HUDEP-2 (cell line): ENCODE measurements around the gene MRPL49.
"Not testable (repeated sequence)": the region's sequence is repeated elsewhere in the genome, so short reads cannot be mapped to it uniquely, and the experiment has no call there.

Experiments
- DNase-seq, 76 experiments: peaks; one replicate each; lab custom pipeline; 2025; ENCODE audit not compliant: unreplicated experiment in 76 of 76; lab: John Stamatoyannopoulos, UW

The MRPL49 gene

GRCh38 chr11:65131895-65132237 lies 9.7 kb downstream of the MRPL49 start:
- no peak for DNase-seq

GRCh38 chr11:65132238-65132987 lies 10.3 kb downstream of the MRPL49 start:
- DNase-seq: no peak

- peak in 50 of 76 experiments; percentile 3 to 62 (median 42) for DNase-seq
These were observed 11.0 kb downstream of the MRPL49 start for GRCh38 chr11:65132988-65133700.

GRCh38 chr11:65133724-65134123 lies 11.6 kb downstream of the MRPL49 start:
- no peak for DNase-seq

GRCh38 chr11:65134240-65134951 lies 12.3 kb downstream of the MRPL49 start, which contains the start of gene SYVN1:
Gene SYVN1 (minus strand): TSS chr11:65134519. CDS start chr11:65133601, 918 bp downstream.
- peak in 72 of 76 experiments; percentile 28 to 96 (median 80) for DNase-seq

GRCh38 chr11:65134952-65135632 lies 13.0 kb downstream of the MRPL49 start:
- peak in 74 of 76 experiments; percentile 32 to 94 (median 84) for DNase-seq

- DNase-seq: no peak
These were observed 13.6 kb downstream of the MRPL49 start for GRCh38 chr11:65135633-65136145.

- DNase-seq: no peak
These were observed 14.5 kb downstream of the MRPL49 start for GRCh38 chr11:65136515-65137096.

GRCh38 chr11:65141896-65142494 lies 19.9 kb downstream of the MRPL49 start:
- no peak for DNase-seq

- no peak for DNase-seq
These were observed 25.4 kb downstream of the MRPL49 start for GRCh38 chr11:65147352-65148075.

GRCh38 chr11:65148657-65149056 lies 26.5 kb downstream of the MRPL49 start:
- DNase-seq: no peak

- DNase-seq: not testable (repeated sequence)
These were observed 28.0 kb downstream of the MRPL49 start for GRCh38 chr11:65150131-65150508.

GRCh38 chr11:65150509-65151299 lies 28.6 kb downstream of the MRPL49 start:
- peak in 74 of 76 experiments; percentile 36 to 93 (median 85) for DNase-seq

- no peak for DNase-seq
These were observed 29.3 kb downstream of the MRPL49 start for GRCh38 chr11:65151331-65151899.

- DNase-seq: no peak
These were observed 30.0 kb downstream of the MRPL49 start for GRCh38 chr11:65152122-65152521.

- DNase-seq: no peak
These were observed 34.1 kb downstream of the MRPL49 start for GRCh38 chr11:65156256-65156655.

GRCh38 chr11:65156926-65157325 lies 34.8 kb downstream of the MRPL49 start:
- DNase-seq: no peak

- DNase-seq: no peak
These were observed 35.2 kb downstream of the MRPL49 start for GRCh38 chr11:65157336-65157735.
